HepG2 (cell line): ENCODE results near the gene EXOC6B. TPM values are rescaled to one million over a fixed set of nuclear protein-coding genes. Genes with fewer than 3 reads are reported as not detected.

ENCODE experiments used
- ATAC-seq: fragments of 200-7000 bp; cut with Tn5 transposase; 3 replicates; pipeline ENCODE4 v1.9.1; 2020; ENCODE audit warnings: mild to moderate bottlenecking, moderate library complexity
- BruUV-seq: library from RNA; stranded (reverse); fragments of 400-500 nt; replicated peaks from 2 replicates; lab custom pipeline; 2021; lab: Mats Ljungman, UMichigan
- CTCF ChIA-PET: fragments of 300-600 bp; formaldehyde crosslinking; extraction: SDS; loops from one replicate; lab custom pipeline; 2021; ENCODE audit warnings: low total read pairs, inconsistent platforms, low intra/inter-chr PET ratio; lab: Yijun Ruan, JAX
- POLR2A ChIA-PET: fragments of 350-600 bp; sonication (Branson Sonifier 250); formaldehyde crosslinking; loops from one replicate; lab custom pipeline; 2020; ENCODE audit warnings: antibody characterized with exemption, inconsistent platforms; lab: Yijun Ruan, JAX
- DNase-seq: peaks from one replicate; pipeline ENCODE4 v3.0.0-alpha.2; 2015; ENCODE audit warnings: low spot score
- FAIRE-seq: peaks from 3 replicates; lab custom pipeline; 2011; peaks lifted over from hg19 to GRCh38; lab: Jason Lieb, UNC
- H2AFZ ChIP-seq: one replicate; pipeline ENCODE4 v1.6.1; 2011; ENCODE audit warnings: low read length, inconsistent platforms
- H3K27ac ChIP-seq: fragments of 300-600 bp; 3 replicates; pipeline ENCODE4 v1.8.0; 2011; ENCODE audit warnings: mixed run types, mild to moderate bottlenecking, mixed read lengths, low read length, inconsistent platforms; ENCODE audit not compliant: insufficient read depth; ENCODE audit errors: extremely low read length
- H3K27me3 ChIP-seq, 2 experiments: fragments of 200-600 bp in 1 of 2; 2 replicates in 1 of 2; 3 replicates in 1 of 2; pipeline versions ENCODE4 v1.6.0 to v1.8.0; 2011; ENCODE audit warnings: low read length in 2 of 2, mild to moderate bottlenecking in 2 of 2, moderate library complexity in 2 of 2, inconsistent platforms in 1 of 2; ENCODE audit not compliant: insufficient read depth in 2 of 2, control insufficient read depth in 1 of 2
- H3K36me3 ChIP-seq, 2 experiments: fragments of 200-600 bp in 1 of 2; replicated peaks in 1 of 2; 2 replicates in 1 of 2; 3 replicates in 1 of 2; pipeline versions ENCODE4 v1.5.1 to v1.8.0; 2011; ENCODE audit warnings: low read length in 2 of 2, inconsistent platforms in 1 of 2; ENCODE audit not compliant: insufficient read depth in 2 of 2, control insufficient read depth in 1 of 2
- H3K4me1 ChIP-seq: 2 replicates; pipeline ENCODE4 v1.5.1; 2012; ENCODE audit warnings: low read length, inconsistent platforms; ENCODE audit not compliant: insufficient read depth
- H3K4me2 ChIP-seq: 2 replicates; pipeline ENCODE4 v1.6.0; 2011; ENCODE audit warnings: low read depth, low read length, inconsistent platforms
- H3K4me3 ChIP-seq, 3 experiments: fragments of 200-600 bp in 1 of 3; sonication (generic), shearing (Covaris generic) in 1 of 3; replicated peaks in 1 of 3; 2 replicates each; pipeline ENCODE4 v1.5.1; 2011 to 2016; ENCODE audit warnings: low read length in 3 of 3, inconsistent platforms in 2 of 3, low read depth in 2 of 3, mild to moderate bottlenecking in 2 of 3, control low read depth in 1 of 3, mixed read lengths in 1 of 3; ENCODE audit not compliant: insufficient read depth in 1 of 3
- H3K79me2 ChIP-seq: one replicate; pipeline ENCODE4 v1.6.1; 2011; ENCODE audit warnings: low read length, inconsistent platforms; ENCODE audit not compliant: insufficient read depth
- H3K9ac ChIP-seq: 2 replicates; pipeline ENCODE4 v1.6.0; 2011; ENCODE audit warnings: mild to moderate bottlenecking, low read depth, low read length, inconsistent platforms; ENCODE audit not compliant: insufficient read depth
- H3K9me3 ChIP-seq: 2 replicates; pipeline ENCODE4 v1.5.1; 2012; ENCODE audit warnings: mild to moderate bottlenecking, low read length
- H4K20me1 ChIP-seq: 2 replicates; pipeline ENCODE4 v1.6.0; 2011; ENCODE audit warnings: inconsistent platforms, mild to moderate bottlenecking, low read length, moderate library complexity; ENCODE audit not compliant: insufficient read depth
- SMARCC2 ChIP-seq: fragments of 450-650 bp; IDR thresholded peaks from 2 replicates; pipeline ENCODE4 v1.6.1; 2017; ENCODE audit warnings: antibody characterized with exemption, mild to moderate bottlenecking
- ZNF547 ChIP-seq: sonication (generic); formaldehyde crosslinking; IDR thresholded peaks from 2 replicates; pipeline ENCODE4 v1.5.1; 2020; ENCODE audit warnings: mild to moderate bottlenecking, missing genetic modification reagents
- ZZZ3 ChIP-seq: sonication (generic); formaldehyde crosslinking; IDR thresholded peaks from 2 replicates; pipeline ENCODE4 v1.4.0; 2020; ENCODE audit warnings: missing genetic modification reagents, mild to moderate bottlenecking, borderline replicate concordance
- whole genome bisulfite sequencing: methylation state at CpG from one replicate; pipeline ENCODE4 v1.1.6; 2017; ENCODE audit warnings: low lambda C conversion rate; 5-methylcytosine and 5-hydroxymethylcytosine counted together
- in situ Hi-C: cut with HindIII; loops from 2 replicates; pipeline ENCODE4 v1.10.0; 2017; ENCODE audit warnings: low pct_unique_long_range_greater_than_20kb; ENCODE audit not compliant: extremely low pct_ligation_motif_present
- intact Hi-C: fragments of 100-400 bp; cut with micrococcal nuclease; formaldehyde crosslinking; loops from one replicate; pipeline ENCODE4 v1.10.0; 2022; ENCODE audit not compliant: unreplicated experiment
- polyA plus RNA-seq, 8 experiments: library from polyadenylated mRNA; depleted of rRNA in 3 of 8; stranded (reverse) in 7 of 8; unstranded in 1 of 8; fragments of >200 nt; fragmentation: Illumina TruSeq in 4 of 8; extraction: Trizol in 4 of 8; gene quantifications; 2 replicates each; pipeline versions ENCODE4 v1.2.1 to v1.2.3, GENCODE V29; 2011 to 2016; ENCODE audit warnings: low read depth in 4 of 8, missing spikeins in 1 of 8, mixed read lengths in 1 of 8; ENCODE audit not compliant: insufficient read depth in 1 of 8
- total RNA-seq, 5 experiments: library from RNA; depleted of rRNA; stranded (reverse); fragments of >200 nt; fragmentation: Illumina TruSeq; extraction: Trizol; gene quantifications; 2 replicates each; pipeline ENCODE4 v1.2.3, GENCODE V29; 2016; ENCODE audit warnings: low read depth in 1 of 5
- TF ChIP-seq, protein P1 (sequence below): sonication (generic); formaldehyde crosslinking; IDR thresholded peaks from 2 replicates; pipeline ENCODE4 v1.9.0; 2021; ENCODE audit warnings: mild to moderate bottlenecking, missing genetic modification reagents

The EXOC6B gene
- total and polyA plus RNA-seq, 2 of the 13 experiments (the other 11 are each of a cell fraction or from before 2014, with no cell fraction given) = 9.1 to 15.9 TPM

DNA sequence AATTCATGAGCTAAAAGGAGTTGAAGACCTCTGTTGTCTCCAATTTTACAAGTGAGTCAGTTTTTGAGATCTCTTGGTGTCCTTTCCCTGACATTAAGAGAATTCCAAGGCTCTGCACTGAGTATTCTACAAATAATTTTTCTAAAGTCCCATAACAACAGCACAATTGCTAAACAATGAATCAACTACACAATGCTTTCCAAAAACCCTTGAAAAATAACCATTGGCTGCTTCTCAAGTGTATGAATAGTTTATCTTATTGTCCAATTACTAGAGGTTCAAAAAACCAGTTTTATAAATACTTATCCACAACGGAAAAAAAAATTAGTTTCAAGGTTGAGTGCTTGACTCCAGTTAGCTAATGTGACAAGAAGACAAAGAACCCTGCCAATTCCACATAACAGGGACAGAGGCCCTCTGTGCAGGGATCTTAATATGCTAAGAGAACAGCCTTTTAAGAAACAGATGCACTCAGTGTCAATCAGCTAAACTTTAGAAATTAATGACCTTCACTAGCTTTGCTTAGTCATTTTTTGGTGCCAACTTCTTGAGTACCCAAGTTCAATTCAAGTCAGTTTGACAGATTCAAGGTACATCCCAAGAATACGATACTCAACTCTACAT, 411.6 kb downstream of the EXOC6B start (continued):
- TF ChIP-seq, protein P1, sequence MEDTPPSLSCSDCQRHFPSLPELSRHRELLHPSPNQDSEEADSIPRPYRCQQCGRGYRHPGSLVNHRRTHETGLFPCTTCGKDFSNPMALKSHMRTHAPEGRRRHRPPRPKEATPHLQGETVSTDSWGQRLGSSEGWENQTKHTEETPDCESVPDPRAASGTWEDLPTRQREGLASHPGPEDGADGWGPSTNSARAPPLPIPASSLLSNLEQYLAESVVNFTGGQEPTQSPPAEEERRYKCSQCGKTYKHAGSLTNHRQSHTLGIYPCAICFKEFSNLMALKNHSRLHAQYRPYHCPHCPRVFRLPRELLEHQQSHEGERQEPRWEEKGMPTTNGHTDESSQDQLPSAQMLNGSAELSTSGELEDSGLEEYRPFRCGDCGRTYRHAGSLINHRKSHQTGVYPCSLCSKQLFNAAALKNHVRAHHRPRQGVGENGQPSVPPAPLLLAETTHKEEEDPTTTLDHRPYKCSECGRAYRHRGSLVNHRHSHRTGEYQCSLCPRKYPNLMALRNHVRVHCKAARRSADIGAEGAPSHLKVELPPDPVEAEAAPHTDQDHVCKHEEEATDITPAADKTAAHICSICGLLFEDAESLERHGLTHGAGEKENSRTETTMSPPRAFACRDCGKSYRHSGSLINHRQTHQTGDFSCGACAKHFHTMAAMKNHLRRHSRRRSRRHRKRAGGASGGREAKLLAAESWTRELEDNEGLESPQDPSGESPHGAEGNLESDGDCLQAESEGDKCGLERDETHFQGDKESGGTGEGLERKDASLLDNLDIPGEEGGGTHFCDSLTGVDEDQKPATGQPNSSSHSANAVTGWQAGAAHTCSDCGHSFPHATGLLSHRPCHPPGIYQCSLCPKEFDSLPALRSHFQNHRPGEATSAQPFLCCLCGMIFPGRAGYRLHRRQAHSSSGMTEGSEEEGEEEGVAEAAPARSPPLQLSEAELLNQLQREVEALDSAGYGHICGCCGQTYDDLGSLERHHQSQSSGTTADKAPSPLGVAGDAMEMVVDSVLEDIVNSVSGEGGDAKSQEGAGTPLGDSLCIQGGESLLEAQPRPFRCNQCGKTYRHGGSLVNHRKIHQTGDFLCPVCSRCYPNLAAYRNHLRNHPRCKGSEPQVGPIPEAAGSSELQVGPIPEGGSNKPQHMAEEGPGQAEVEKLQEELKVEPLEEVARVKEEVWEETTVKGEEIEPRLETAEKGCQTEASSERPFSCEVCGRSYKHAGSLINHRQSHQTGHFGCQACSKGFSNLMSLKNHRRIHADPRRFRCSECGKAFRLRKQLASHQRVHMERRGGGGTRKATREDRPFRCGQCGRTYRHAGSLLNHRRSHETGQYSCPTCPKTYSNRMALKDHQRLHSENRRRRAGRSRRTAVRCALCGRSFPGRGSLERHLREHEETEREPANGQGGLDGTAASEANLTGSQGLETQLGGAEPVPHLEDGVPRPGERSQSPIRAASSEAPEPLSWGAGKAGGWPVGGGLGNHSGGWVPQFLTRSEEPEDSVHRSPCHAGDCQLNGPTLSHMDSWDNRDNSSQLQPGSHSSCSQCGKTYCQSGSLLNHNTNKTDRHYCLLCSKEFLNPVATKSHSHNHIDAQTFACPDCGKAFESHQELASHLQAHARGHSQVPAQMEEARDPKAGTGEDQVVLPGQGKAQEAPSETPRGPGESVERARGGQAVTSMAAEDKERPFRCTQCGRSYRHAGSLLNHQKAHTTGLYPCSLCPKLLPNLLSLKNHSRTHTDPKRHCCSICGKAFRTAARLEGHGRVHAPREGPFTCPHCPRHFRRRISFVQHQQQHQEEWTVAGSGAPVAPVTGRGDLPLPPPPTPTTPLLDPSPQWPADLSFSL (CRISPR knock-in tag) = no peak
- TF ChIP-seq ZZZ3 (CRISPR knock-in tag) (no peak), SMARCC2 (no peak)

DNA sequence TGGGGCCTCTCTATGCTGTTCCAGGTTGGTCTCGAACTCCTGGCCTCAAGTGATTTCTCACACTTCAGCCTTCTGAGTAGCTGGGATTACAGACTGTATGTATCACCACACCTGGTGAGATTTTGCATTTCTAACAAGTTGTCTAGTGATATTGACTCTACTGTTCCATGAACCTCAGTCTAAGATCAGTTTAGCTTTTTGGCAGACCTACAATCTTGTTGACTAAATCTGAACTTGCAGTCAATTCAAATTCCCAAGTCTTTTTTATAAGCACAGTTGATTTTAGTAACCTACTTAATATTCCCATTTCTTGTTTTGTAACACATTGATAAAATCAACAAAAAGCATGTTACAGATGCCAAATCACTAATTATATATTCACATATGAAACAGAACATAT, 412.1 kb downstream of the EXOC6B start:
- POLR2A ChIA-PET = no interaction called here
- no peak for FAIRE-seq
- no peak overlapping the region for H3K4me2 ChIP-seq
- peaks cover 13% of the 10 kb centered on the region for H3K4me1 ChIP-seq
- no peaks in the 10 kb centered on the region for H3K36me3 ChIP-seq
- H3K27me3 ChIP-seq = no peaks in the 10 kb centered on the region; a peak in 1 of 5 replicates
- H3K9me3 ChIP-seq = no peaks in the 10 kb centered on the region
- no peak overlapping the region for H3K27ac ChIP-seq
- ATAC-seq = no peak
- no peak overlapping the region for H2AFZ ChIP-seq
- no peak for TF ChIP-seq ZNF547 (CRISPR knock-in tag)
- TF ChIP-seq, all 625 proteins: peak for 0
- intact Hi-C loops = no loop called here
- Histone ChIP-seq H3K9ac (no peak overlapping the region), H3K4me3 (no peak overlapping the region), H4K20me1 (no peaks in the 10 kb centered on the region), H3K79me2 (no peaks in the 10 kb centered on the region)
- CTCF ChIA-PET = no interaction called here
- no peak for DNase-seq
- in situ Hi-C loops = no loop called here
- 96% methylated on average over 1 of the region's 1 CpG for WGBS
- no TSS peak for BruUV-seq
